Ascending aorta (tissue), 2 donors: ENCODE results near the gene PANX1. TPM values are rescaled to one million over a fixed set of nuclear protein-coding genes. Genes with fewer than 3 reads are reported as not detected.

Experiments
- DNase-seq, 2 donors: peaks; one replicate each; pipeline ENCODE4 v3.0.0-alpha.2; 2019; ENCODE audit warnings: low spot score in 2 of 2
- H3K27ac ChIP-seq, 2 donors: fragments of 200-600 bp; sonication (generic); one replicate each; pipeline ENCODE4 v1.5.1; 2016 to 2017; ENCODE audit warnings: mild to moderate bottlenecking in 1 of 2
- H3K27me3 ChIP-seq: fragments of 200-600 bp; sonication (generic); one replicate; pipeline ENCODE4 v1.5.1; 2017
- H3K36me3 ChIP-seq, 2 donors: fragments of 200-600 bp; sonication (generic); one replicate each; pipeline ENCODE4 v1.5.1; 2016
- H3K4me1 ChIP-seq, 2 donors: fragments of 200-600 bp; sonication (generic); one replicate each; pipeline ENCODE4 v1.5.1; 2016 to 2017; ENCODE audit warnings: mild to moderate bottlenecking in 1 of 2
- H3K4me3 ChIP-seq, 2 donors: fragments of 200-600 bp; sonication (generic); one replicate each; pipeline ENCODE4 v1.5.1; 2016 to 2017; ENCODE audit warnings: mild to moderate bottlenecking in 1 of 2
- H3K9me3 ChIP-seq, 2 donors: fragments of 200-600 bp; sonication (generic); one replicate each; pipeline ENCODE4 v1.5.1; 2016
- intact Hi-C: fragments of 100-400 bp; cut with DNase I; formaldehyde crosslinking; loops from one replicate; pipeline ENCODE4 v1.15.1; 2023
- total RNA-seq: library from RNA; depleted of rRNA; stranded (reverse); fragments of >200 nt; gene quantifications from one replicate; pipeline ENCODE4 v1.1.0, GENCODE V29; 2016
- TF ChIP-seq, protein P1 (sequence below), 3 experiments: fragments of 200-600 bp in 2 of 3; fragments of 450-650 bp in 1 of 3; sonication (generic) in 2 of 3; IDR thresholded peaks; one replicate each; pipeline ENCODE4 v1.5.1; 2016 to 2019; ENCODE audit warnings: antibody characterized with exemption in 3 of 3, mild to moderate bottlenecking in 1 of 3, moderate library complexity in 1 of 3

PANX1 gene
- total RNA-seq, 1 donor from 2014 or later: 24.4 TPM

GRCh38 chr11:94091091-94091490 lies 37.5 kb upstream of the PANX1 start:
- Histone ChIP-seq H3K4me1 (no peaks in the 10 kb centered on the region), H3K27ac (no peak overlapping the region), H3K27me3 (no peaks in the 10 kb centered on the region), H3K4me3 (no peak overlapping the region), H3K9me3 (no peaks in the 10 kb centered on the region), H3K36me3 (no peaks in the 10 kb centered on the region)
- intact Hi-C loops: no loop called here
- DNase-seq: no peak
- TF ChIP-seq, protein P1, sequence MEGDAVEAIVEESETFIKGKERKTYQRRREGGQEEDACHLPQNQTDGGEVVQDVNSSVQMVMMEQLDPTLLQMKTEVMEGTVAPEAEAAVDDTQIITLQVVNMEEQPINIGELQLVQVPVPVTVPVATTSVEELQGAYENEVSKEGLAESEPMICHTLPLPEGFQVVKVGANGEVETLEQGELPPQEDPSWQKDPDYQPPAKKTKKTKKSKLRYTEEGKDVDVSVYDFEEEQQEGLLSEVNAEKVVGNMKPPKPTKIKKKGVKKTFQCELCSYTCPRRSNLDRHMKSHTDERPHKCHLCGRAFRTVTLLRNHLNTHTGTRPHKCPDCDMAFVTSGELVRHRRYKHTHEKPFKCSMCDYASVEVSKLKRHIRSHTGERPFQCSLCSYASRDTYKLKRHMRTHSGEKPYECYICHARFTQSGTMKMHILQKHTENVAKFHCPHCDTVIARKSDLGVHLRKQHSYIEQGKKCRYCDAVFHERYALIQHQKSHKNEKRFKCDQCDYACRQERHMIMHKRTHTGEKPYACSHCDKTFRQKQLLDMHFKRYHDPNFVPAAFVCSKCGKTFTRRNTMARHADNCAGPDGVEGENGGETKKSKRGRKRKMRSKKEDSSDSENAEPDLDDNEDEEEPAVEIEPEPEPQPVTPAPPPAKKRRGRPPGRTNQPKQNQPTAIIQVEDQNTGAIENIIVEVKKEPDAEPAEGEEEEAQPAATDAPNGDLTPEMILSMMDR (IDR thresholded peaks at IDR 0.05): no peak

- intact Hi-C loops: no loop called here
- H3K4me1 ChIP-seq: no peaks in the 10 kb centered on the region
- no peak for DNase-seq
These were observed 28.4 kb upstream of the PANX1 start for GRCh38 chr11:94100253-94100652.

GRCh38 chr11:94103471-94103870 lies 25.2 kb upstream of the PANX1 start:
- TF ChIP-seq, protein P1 (IDR thresholded peaks at IDR 0.05): no peak
- H3K36me3 ChIP-seq: no peaks in the 10 kb centered on the region
- H3K4me3 ChIP-seq: no peak overlapping the region
- no peak overlapping the region for H3K27ac ChIP-seq
- H3K27me3 ChIP-seq: no peaks in the 10 kb centered on the region
- no peaks in the 10 kb centered on the region for H3K4me1 ChIP-seq
- intact Hi-C loops: no loop called here
- DNase-seq: no peak
- peaks cover 0 to under 1% of the 10 kb centered on the region in 2 donors for H3K9me3 ChIP-seq

More at GRCh38 chr11:94100253-94100652, 28.4 kb upstream of the PANX1 start:
- TF ChIP-seq, protein P1 (IDR thresholded peaks at IDR 0.05): no peak
- Histone ChIP-seq H3K4me3 (no peak overlapping the region), H3K36me3 (no peaks in the 10 kb centered on the region), H3K27me3 (no peaks in the 10 kb centered on the region), H3K27ac (no peak overlapping the region), H3K9me3 (no peaks in the 10 kb centered on the region)

DNA sequence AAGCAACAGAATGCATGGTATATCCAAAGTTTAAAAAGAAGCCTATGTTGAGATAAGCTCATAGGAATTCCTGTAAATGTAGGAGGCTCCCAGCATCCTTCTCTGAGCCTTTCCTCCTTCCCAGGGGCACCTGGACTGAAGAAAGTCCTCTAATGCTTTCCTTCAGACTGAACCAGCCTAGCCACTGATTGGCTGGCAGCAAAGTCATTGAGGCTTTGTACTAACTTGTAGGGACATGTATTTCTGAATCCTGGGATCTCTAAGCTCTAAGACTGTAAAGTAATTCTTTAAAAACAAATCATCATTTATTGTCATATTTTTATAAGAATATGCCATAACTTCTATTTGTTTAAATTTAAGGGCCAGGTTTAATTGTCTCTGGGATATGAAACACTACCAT lies 23.9 kb upstream of the PANX1 start:
- no peak for DNase-seq
- intact Hi-C loops: no loop called here
- H3K9me3 ChIP-seq: peaks cover 0 to 9% of the 10 kb centered on the region in 2 donors
- H3K36me3 ChIP-seq: no peaks in the 10 kb centered on the region
- H3K27ac ChIP-seq: no peak overlapping the region
- no peak overlapping the region for H3K4me3 ChIP-seq
- no peaks in the 10 kb centered on the region for H3K27me3 ChIP-seq
- no peaks in the 10 kb centered on the region for H3K4me1 ChIP-seq
- TF ChIP-seq, protein P1 (IDR thresholded peaks at IDR 0.05): no peak

DNA sequence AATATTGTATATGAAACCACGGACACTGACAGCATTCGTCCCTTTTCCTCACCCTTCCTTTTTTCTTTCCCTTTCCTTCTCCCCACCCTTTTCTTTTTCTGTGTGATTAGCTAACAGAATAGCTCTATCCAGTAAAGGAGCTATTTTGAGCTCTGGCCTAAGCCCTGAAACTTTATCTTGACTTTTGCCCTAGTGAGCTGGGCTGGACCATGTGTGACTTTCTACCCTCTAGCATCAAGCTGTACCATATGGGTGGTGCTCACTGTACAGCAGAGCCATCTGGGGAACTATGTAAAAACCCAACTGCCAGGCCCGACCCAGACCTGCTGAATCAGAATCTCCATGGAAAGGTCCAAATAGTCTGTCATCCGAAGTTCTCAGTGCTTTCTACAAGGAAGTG lies 21.9 kb upstream of the PANX1 start:
- Histone ChIP-seq H3K9me3 (peaks cover 0 to 9% of the 10 kb centered on the region in 2 donors), H3K27ac (no peak overlapping the region), H3K4me1 (peaks cover 2 to 3% of the 10 kb centered on the region in 2 donors), H3K4me3 (no peak overlapping the region), H3K27me3 (no peaks in the 10 kb centered on the region), H3K36me3 (no peaks in the 10 kb centered on the region)
- DNase-seq: no peak
- TF ChIP-seq, protein P1 (IDR thresholded peaks at IDR 0.05): no peak
- intact Hi-C loops: no loop called here

- intact Hi-C loops: no loop called here
- Histone ChIP-seq H3K27ac (no peak overlapping the region), H3K4me1 (peaks cover 5% of the 10 kb centered on the region in 2 donors), H3K27me3 (no peaks in the 10 kb centered on the region), H3K9me3 (peaks cover 0 to 9% of the 10 kb centered on the region in 2 donors), H3K4me3 (no peak overlapping the region), H3K36me3 (no peaks in the 10 kb centered on the region)
- TF ChIP-seq, protein P1 (IDR thresholded peaks at IDR 0.05): no peak
- no peak for DNase-seq
These were observed 21.3 kb upstream of the PANX1 start for GRCh38 chr11:94107363-94107762.
